ENCODE data around the gene ITGB1.

DNA sequence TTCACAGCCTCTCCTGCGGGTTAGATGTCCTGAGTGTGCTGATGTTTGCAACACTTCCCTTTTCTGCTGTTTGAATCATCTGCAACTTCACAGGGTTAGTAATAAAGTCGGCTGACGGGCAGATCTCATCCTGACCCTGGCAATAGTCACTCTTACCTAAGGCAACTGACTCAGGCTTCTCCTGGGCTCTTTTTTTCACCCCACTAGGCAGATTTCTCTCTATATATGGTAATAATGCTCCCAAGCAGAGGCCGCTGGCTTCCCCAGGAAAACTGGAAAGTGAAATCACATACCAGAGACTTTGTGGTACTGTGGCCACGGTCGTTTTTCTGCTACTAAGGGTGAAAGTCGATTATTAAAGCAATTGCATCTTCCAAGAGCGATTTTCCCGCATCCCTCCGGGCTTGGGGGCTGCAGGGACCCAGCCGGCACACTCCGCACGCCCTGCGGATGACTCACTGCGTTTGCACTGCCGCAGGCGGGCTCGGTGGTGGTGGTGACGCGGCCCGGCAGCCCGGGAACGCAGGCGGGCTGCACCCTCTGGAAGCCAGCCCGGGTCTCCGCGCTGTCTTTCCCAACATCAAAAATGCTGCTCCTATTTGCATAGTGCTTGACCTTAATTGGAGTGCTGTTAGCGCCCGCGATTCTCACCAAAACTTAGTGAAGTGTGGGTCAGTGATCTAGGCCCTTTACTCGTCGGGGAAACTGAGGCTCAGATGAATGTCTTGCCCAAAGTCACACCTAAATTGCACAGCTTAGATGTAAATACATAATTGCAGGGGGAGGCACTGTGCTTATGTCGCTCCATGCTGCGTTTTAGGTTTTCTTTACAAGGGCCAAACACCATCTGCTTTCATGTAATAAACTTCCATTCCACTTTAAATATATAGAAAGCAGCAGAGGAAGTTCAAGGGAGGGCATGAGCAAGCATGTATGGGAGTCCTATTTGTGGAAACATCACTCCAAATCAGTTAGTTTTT is 47.6 kb upstream of the ITGB1 start:
- TF ChIP-seq, protein P1, sequence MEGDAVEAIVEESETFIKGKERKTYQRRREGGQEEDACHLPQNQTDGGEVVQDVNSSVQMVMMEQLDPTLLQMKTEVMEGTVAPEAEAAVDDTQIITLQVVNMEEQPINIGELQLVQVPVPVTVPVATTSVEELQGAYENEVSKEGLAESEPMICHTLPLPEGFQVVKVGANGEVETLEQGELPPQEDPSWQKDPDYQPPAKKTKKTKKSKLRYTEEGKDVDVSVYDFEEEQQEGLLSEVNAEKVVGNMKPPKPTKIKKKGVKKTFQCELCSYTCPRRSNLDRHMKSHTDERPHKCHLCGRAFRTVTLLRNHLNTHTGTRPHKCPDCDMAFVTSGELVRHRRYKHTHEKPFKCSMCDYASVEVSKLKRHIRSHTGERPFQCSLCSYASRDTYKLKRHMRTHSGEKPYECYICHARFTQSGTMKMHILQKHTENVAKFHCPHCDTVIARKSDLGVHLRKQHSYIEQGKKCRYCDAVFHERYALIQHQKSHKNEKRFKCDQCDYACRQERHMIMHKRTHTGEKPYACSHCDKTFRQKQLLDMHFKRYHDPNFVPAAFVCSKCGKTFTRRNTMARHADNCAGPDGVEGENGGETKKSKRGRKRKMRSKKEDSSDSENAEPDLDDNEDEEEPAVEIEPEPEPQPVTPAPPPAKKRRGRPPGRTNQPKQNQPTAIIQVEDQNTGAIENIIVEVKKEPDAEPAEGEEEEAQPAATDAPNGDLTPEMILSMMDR (IDR thresholded peaks at IDR 0.05): no peak
- no peak for TF ChIP-seq POLR2A (IDR thresholded peaks at IDR 0.05)

Data from lower leg skin (tissue), 3 donors.